Uterus (tissue), 4 donors: ENCODE measurements around the gene HHIPL1. TPM values are rescaled to one million over a fixed set of nuclear protein-coding genes. Genes with fewer than 3 reads are reported as not detected.

Experiments
- DNase-seq, 2 donors: peaks; one replicate each; pipeline ENCODE4 v3.0.0-alpha.2; 2019 to 2020
- H3K27ac ChIP-seq, 2 donors: fragments of 200-600 bp; sonication (generic); 1 replicate in 1 of 2; 2 replicates in 1 of 2; pipeline ENCODE4 v1.5.1; 2016 to 2018
- H3K27me3 ChIP-seq, 2 donors: fragments of 200-600 bp; sonication (generic); one replicate each; pipeline ENCODE4 v1.5.1; 2018 to 2019; ENCODE audit warnings: control low read depth in 1 of 2
- H3K36me3 ChIP-seq, 2 donors: fragments of 200-600 bp; sonication (generic); one replicate each; pipeline ENCODE4 v1.5.1; 2019; ENCODE audit warnings: control low read depth in 1 of 2
- H3K4me1 ChIP-seq, 2 donors: fragments of 200-600 bp; sonication (generic); one replicate each; pipeline ENCODE4 v1.5.1; 2018 to 2019; ENCODE audit warnings: control low read depth in 1 of 2
- H3K4me3 ChIP-seq, 2 donors: fragments of 200-600 bp; sonication (generic); 1 replicate in 1 of 2; 2 replicates in 1 of 2; pipeline ENCODE4 v1.5.1; 2018 to 2019; ENCODE audit warnings: mild to moderate bottlenecking in 1 of 2
- H3K9me3 ChIP-seq, 2 donors: fragments of 200-600 bp; sonication (generic); one replicate each; pipeline ENCODE4 v1.5.1; 2019; ENCODE audit warnings: control low read depth in 1 of 2
- CTCF ChIP-seq, 4 experiments: fragments of 200-600 bp in 2 of 4; fragments of 450-650 bp in 2 of 4; sonication (generic) in 2 of 4; IDR thresholded peaks; one replicate each; pipeline ENCODE4 v1.5.1; 2016 to 2019; ENCODE audit warnings: antibody characterized with exemption in 4 of 4, mild to moderate bottlenecking in 2 of 4, moderate library complexity in 1 of 4
- POLR2A ChIP-seq, 2 donors: fragments of 450-650 bp; IDR thresholded peaks; one replicate each; pipeline ENCODE4 v1.6.1; 2016; ENCODE audit warnings: antibody characterized with exemption in 2 of 2, mild to moderate bottlenecking in 1 of 2, moderate library complexity in 1 of 2
- intact Hi-C: fragments of 100-400 bp; cut with DNase I; formaldehyde crosslinking; loops from one replicate; pipeline ENCODE4 v1.15.1; 2023; ENCODE audit warnings: low total_unique reads
- total RNA-seq, 4 donors: library from RNA; depleted of rRNA in 3 of 4; stranded (reverse); fragments of >200 nt in 3 of 4; gene quantifications; one replicate each; pipeline versions ENCODE4 v1.1.0 to v1.2.4, GENCODE V29; 2014 to 2023
- donor health status: DM: yes; HTN: yes; CAD: no.

Gene HHIPL1
- total RNA-seq, 4 donors from 2014 or later, result under 0.01 to 8.2 (median 3.0) TPM

GRCh38 chr14:99685596-99685995, 40.7 kb downstream of the HHIPL1 start:
- DNase-seq, result peak in 1 of 2 donors; percentile 7
- intact Hi-C loops, result no loop called here
- H3K36me3 ChIP-seq, result no peaks in the 10 kb centered on the region
- no peak overlapping the region for H3K4me3 ChIP-seq
- no peaks in the 10 kb centered on the region for H3K27me3 ChIP-seq
- no peaks in the 10 kb centered on the region for H3K9me3 ChIP-seq
- peaks cover 0 to 7% of the 10 kb centered on the region in 2 donors for H3K4me1 ChIP-seq
- H3K27ac ChIP-seq, result no peak overlapping the region
- TF ChIP-seq POLR2A (IDR thresholded peaks at IDR 0.05) (no peak), CTCF (IDR thresholded peaks at IDR 0.05) (no peak)

GRCh38 chr14:99686557-99687283, 41.8 kb downstream of the HHIPL1 start:
- no peaks in the 10 kb centered on the region for H3K9me3 ChIP-seq
- DNase-seq, result peak in 1 of 2 donors; percentile 8
- TF ChIP-seq POLR2A (IDR thresholded peaks at IDR 0.05), result no peak
- TF ChIP-seq CTCF (IDR thresholded peaks at IDR 0.05), result no peak
- no peaks in the 10 kb centered on the region for H3K27me3 ChIP-seq
- no peaks in the 10 kb centered on the region for H3K36me3 ChIP-seq
- no peak overlapping the region for H3K4me3 ChIP-seq
- no peak overlapping the region for H3K27ac ChIP-seq
- peaks cover 0 to 7% of the 10 kb centered on the region in 2 donors for H3K4me1 ChIP-seq
- intact Hi-C loops, result no loop called here

- intact Hi-C loops, result no loop called here
- peak in 1 of 2 donors; percentile 12 for DNase-seq
- TF ChIP-seq POLR2A (IDR thresholded peaks at IDR 0.05), result no peak
- TF ChIP-seq CTCF (IDR thresholded peaks at IDR 0.05), result peak in 2 of 4 experiments; percentile 20 to 44
- Histone ChIP-seq H3K4me3 (no peak overlapping the region), H3K4me1 (peaks cover 0 to 6% of the 10 kb centered on the region in 2 donors), H3K36me3 (no peaks in the 10 kb centered on the region), H3K27ac (no peak overlapping the region), H3K27me3 (no peaks in the 10 kb centered on the region), H3K9me3 (no peaks in the 10 kb centered on the region)
Observed at GRCh38 chr14:99687284-99688209, 42.6 kb downstream of the HHIPL1 start.

GRCh38 chr14:99688210-99688581, 43.3 kb downstream of the HHIPL1 start:
- peak in 1 of 2 donors; percentile 13 for DNase-seq
- no peak for TF ChIP-seq POLR2A (IDR thresholded peaks at IDR 0.05)
- no peak for TF ChIP-seq CTCF (IDR thresholded peaks at IDR 0.05)

GRCh38 chr14:99688629-99689028, 43.7 kb downstream of the HHIPL1 start:
- Histone ChIP-seq H3K9me3 (no peaks in the 10 kb centered on the region), H3K27me3 (no peaks in the 10 kb centered on the region), H3K4me1 (no peaks in the 10 kb centered on the region), H3K27ac (no peak overlapping the region), H3K36me3 (no peaks in the 10 kb centered on the region), H3K4me3 (no peak overlapping the region)
- TF ChIP-seq POLR2A (IDR thresholded peaks at IDR 0.05) (no peak), CTCF (IDR thresholded peaks at IDR 0.05) (no peak)
- peak in 1 of 2 donors; percentile 11 for DNase-seq
- intact Hi-C loops, result no loop called here

More at GRCh38 chr14:99688210-99688581, 43.3 kb downstream of the HHIPL1 start:
- Histone ChIP-seq H3K4me1 (no peaks in the 10 kb centered on the region), H3K27ac (no peak overlapping the region), H3K9me3 (no peaks in the 10 kb centered on the region), H3K27me3 (no peaks in the 10 kb centered on the region), H3K4me3 (no peak overlapping the region), H3K36me3 (no peaks in the 10 kb centered on the region)
- intact Hi-C loops, result no loop called here
